ENCODE results near the gene TMEM258.

The TMEM258 gene

GRCh38 chr11:61743486-61744095 lies 48.8 kb downstream of the TMEM258 start:
- no peak for ATAC-seq
- TF ChIP-seq TSHZ2 (CRISPR knock-in tag; IDR thresholded peaks at IDR 0.05) (no peak), ZNF70 (CRISPR knock-in tag; IDR thresholded peaks at IDR 0.05) (no peak), TOX (CRISPR knock-in tag; IDR thresholded peaks at IDR 0.05; ENCODE audit: borderline replicate concordance) (no peak), CSDC2 (CRISPR knock-in tag; IDR thresholded peaks at IDR 0.05) (no peak), ESRRG (CRISPR knock-in tag; IDR thresholded peaks at IDR 0.05) (no peak), BACH2 (CRISPR knock-in tag; IDR thresholded peaks at IDR 0.05; ENCODE audit: borderline replicate concordance) (no peak), ZNF565 (CRISPR knock-in tag; conservative IDR thresholded peaks at IDR 0.05; ENCODE audit: low read depth) (no peak), OSR1 (CRISPR knock-in tag; IDR thresholded peaks at IDR 0.05) (no peak), RARB (CRISPR knock-in tag; IDR thresholded peaks at IDR 0.05) (no peak), CSRNP3 (CRISPR knock-in tag; IDR thresholded peaks at IDR 0.05) (no peak), ARNTL (CRISPR knock-in tag; IDR thresholded peaks at IDR 0.05; ENCODE audit: borderline replicate concordance, low read depth) (no peak), ISL1 (CRISPR knock-in tag; IDR thresholded peaks at IDR 0.05) (no peak), POU6F1 (CRISPR knock-in tag; IDR thresholded peaks at IDR 0.05; ENCODE audit: borderline replicate concordance, low read depth) (no peak), ZC3H10 (CRISPR knock-in tag; IDR thresholded peaks at IDR 0.05) (no peak), TCF4 (CRISPR knock-in tag; IDR thresholded peaks at IDR 0.05; ENCODE audit: borderline replicate concordance) (no peak), SNAI2 (CRISPR knock-in tag; IDR thresholded peaks at IDR 0.05) (no peak)
- TF ChIP-seq, protein P1, sequence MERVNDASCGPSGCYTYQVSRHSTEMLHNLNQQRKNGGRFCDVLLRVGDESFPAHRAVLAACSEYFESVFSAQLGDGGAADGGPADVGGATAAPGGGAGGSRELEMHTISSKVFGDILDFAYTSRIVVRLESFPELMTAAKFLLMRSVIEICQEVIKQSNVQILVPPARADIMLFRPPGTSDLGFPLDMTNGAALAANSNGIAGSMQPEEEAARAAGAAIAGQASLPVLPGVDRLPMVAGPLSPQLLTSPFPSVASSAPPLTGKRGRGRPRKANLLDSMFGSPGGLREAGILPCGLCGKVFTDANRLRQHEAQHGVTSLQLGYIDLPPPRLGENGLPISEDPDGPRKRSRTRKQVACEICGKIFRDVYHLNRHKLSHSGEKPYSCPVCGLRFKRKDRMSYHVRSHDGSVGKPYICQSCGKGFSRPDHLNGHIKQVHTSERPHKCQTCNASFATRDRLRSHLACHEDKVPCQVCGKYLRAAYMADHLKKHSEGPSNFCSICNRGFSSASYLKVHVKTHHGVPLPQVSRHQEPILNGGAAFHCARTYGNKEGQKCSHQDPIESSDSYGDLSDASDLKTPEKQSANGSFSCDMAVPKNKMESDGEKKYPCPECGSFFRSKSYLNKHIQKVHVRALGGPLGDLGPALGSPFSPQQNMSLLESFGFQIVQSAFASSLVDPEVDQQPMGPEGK (CRISPR knock-in tag; IDR thresholded peaks at IDR 0.05; ENCODE audit: borderline replicate concordance): no peak
- TF ChIP-seq, protein P2, sequence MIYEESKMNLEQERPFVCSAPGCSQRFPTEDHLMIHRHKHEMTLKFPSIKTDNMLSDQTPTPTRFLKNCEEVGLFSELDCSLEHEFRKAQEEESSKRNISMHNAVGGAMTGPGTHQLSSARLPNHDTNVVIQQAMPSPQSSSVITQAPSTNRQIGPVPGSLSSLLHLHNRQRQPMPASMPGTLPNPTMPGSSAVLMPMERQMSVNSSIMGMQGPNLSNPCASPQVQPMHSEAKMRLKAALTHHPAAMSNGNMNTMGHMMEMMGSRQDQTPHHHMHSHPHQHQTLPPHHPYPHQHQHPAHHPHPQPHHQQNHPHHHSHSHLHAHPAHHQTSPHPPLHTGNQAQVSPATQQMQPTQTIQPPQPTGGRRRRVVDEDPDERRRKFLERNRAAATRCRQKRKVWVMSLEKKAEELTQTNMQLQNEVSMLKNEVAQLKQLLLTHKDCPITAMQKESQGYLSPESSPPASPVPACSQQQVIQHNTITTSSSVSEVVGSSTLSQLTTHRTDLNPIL (CRISPR knock-in tag; IDR thresholded peaks at IDR 0.05; ENCODE audit: low read depth): no peak

GRCh38 chr11:61742391-61742790 lies 50.0 kb downstream of the TMEM258 start:
- ATAC-seq: no peak
- TF ChIP-seq CSDC2 (CRISPR knock-in tag; IDR thresholded peaks at IDR 0.05) (no peak), ZFP3 (CRISPR knock-in tag; IDR thresholded peaks at IDR 0.05) (no peak), ISL1 (CRISPR knock-in tag; IDR thresholded peaks at IDR 0.05) (no peak), TCF4 (CRISPR knock-in tag; IDR thresholded peaks at IDR 0.05; ENCODE audit: borderline replicate concordance) (no peak), GLIS3 (CRISPR knock-in tag; IDR thresholded peaks at IDR 0.05) (no peak), PPARA (CRISPR knock-in tag; IDR thresholded peaks at IDR 0.05; ENCODE audit: borderline replicate concordance) (no peak), ZNF565 (CRISPR knock-in tag; conservative IDR thresholded peaks at IDR 0.05; ENCODE audit: low read depth) (no peak), ESRRG (CRISPR knock-in tag; IDR thresholded peaks at IDR 0.05) (no peak), TOX (CRISPR knock-in tag; IDR thresholded peaks at IDR 0.05; ENCODE audit: borderline replicate concordance) (no peak), CSRNP3 (CRISPR knock-in tag; IDR thresholded peaks at IDR 0.05) (no peak), RARB (CRISPR knock-in tag; IDR thresholded peaks at IDR 0.05) (no peak), POU6F1 (CRISPR knock-in tag; IDR thresholded peaks at IDR 0.05; ENCODE audit: borderline replicate concordance, low read depth) (no peak), SNAI2 (CRISPR knock-in tag; IDR thresholded peaks at IDR 0.05) (no peak), ZNF70 (CRISPR knock-in tag; IDR thresholded peaks at IDR 0.05) (no peak), OSR1 (CRISPR knock-in tag; IDR thresholded peaks at IDR 0.05) (no peak), ZC3H10 (CRISPR knock-in tag; IDR thresholded peaks at IDR 0.05) (no peak), BACH2 (CRISPR knock-in tag; IDR thresholded peaks at IDR 0.05; ENCODE audit: borderline replicate concordance) (no peak)
- TF ChIP-seq, protein P1 (CRISPR knock-in tag; IDR thresholded peaks at IDR 0.05; ENCODE audit: borderline replicate concordance): no peak
- TF ChIP-seq, protein P2 (CRISPR knock-in tag; IDR thresholded peaks at IDR 0.05; ENCODE audit: low read depth): no peak
